HepG2 (cell line): ENCODE measurements around the gene PPP2R2C.

Experiments used
- CTCF ChIP-seq: sonication (generic); formaldehyde crosslinking; IDR thresholded peaks from 2 replicates; pipeline ENCODE4 v1.5.0; 2020; ENCODE audit warnings: mild to moderate bottlenecking, missing genetic modification reagents, moderate library complexity
- DNMT1 ChIP-seq: sonication (generic); formaldehyde crosslinking; IDR thresholded peaks from 2 replicates; pipeline ENCODE4 v1.5.1; 2020; ENCODE audit warnings: mild to moderate bottlenecking, missing genetic modification reagents

GRCh38 chr4:6301051-6301731, 171.2 kb downstream of the PPP2R2C start:
- no peak for TF ChIP-seq DNMT1 (CRISPR knock-in tag)
- no peak for TF ChIP-seq CTCF (CRISPR knock-in tag)
